HG02981 (cell line): ENCODE results near the gene DNAAF3.
"Not testable (repeated sequence)": the region's sequence is repeated elsewhere in the genome, so short reads cannot be mapped to it uniquely, and the experiment has no call there.

Source experiments
- ATAC-seq: cut with Tn5 transposase; IDR thresholded peaks from one replicate; pipeline ENCODE4 v1.9.1; 2021; ENCODE audit warnings: mild to moderate bottlenecking, moderate library complexity; ENCODE audit not compliant: unreplicated experiment

DNAAF3 gene

DNA sequence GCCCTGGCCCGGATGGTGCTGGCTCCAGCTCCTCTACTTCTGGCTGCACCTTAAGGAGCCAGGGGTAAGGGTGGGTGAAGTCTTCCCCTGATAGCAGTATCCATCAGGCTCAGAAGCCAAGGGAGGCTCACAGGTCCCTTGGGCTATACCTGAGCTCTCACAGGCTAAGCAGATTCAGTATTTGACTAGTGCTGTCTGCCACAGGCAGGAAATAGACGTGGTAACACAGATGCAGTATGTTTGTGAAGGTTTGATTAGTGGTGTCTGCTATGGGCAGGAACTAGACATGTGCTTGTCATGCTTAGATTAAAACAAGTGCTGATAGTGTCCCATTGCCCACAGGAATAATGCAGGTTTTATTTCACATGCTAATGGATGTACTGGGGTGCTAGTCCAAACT lies 9.7 kb upstream of the DNAAF3 start:
- no peak for ATAC-seq

DNA sequence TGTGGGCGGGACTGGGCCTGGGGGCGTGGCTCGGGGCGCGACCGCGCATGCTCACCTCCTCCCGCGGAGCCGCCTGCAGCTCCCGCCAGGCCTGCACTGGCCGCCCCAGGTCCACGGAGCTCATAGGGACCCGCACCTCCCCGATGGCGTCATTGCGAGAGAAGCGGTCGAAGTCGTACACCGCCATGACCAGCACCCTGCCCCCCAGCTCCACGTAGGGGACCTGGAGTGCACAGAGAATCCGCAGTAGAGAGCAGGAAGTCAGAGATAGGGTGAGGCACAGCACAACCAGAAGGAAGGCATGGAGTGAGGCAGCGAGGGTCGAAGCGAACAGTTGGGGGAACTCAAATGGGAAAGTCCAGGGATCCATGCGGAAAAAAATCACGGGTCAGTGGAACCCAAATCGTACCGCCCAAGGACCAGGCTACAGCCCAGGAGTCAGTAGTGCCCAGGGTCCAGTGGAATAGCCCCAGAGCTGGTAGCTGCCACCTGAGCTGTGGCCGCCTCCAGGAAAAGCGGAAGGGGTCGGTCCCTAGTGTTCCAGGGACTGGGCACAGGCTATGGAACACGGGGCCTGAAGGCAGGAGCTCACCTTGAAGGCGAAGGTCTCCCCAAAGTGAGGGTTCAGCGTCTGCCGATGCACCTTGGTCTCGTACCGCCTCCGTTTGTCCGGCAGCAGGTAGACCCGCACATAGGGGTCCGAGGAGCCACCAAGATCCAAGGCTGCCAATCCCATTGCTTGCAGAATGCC lies 8.9 kb upstream of the DNAAF3 start:
- no peak for ATAC-seq

DNA sequence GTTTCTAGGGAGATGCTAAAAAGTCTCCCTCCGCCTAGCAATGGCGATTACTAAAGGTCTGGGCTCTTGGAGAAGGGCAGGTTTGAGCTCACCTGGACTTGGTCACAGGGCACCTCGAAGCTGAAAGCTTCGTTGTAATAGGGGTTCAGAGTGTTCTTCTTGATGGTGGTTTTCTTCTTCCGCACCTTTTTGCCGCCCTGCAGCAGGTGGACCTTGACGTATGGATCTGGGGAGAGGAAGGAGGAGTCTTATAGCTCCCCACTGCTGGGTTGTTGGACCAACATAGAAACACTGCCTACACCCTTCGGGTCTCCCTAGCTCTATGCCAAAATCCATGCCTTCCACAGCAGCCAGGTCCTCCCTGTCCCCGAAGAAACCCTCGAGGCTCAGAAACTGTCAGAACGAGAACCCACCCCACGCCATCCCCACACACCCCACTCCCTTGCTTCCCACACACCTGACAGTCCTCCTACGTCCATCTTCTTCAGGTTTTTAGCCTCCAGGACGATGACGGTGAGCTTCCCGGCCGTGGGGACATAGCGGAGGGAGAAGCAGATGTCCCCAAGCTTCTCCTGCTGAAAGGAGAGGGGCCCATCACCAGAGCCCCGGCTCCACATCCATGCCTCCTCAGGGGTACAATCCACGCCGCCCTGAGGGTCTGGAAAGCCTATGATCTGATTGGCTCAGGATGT lies 8.2 kb upstream of the DNAAF3 start:
- ATAC-seq, result no peak

DNA sequence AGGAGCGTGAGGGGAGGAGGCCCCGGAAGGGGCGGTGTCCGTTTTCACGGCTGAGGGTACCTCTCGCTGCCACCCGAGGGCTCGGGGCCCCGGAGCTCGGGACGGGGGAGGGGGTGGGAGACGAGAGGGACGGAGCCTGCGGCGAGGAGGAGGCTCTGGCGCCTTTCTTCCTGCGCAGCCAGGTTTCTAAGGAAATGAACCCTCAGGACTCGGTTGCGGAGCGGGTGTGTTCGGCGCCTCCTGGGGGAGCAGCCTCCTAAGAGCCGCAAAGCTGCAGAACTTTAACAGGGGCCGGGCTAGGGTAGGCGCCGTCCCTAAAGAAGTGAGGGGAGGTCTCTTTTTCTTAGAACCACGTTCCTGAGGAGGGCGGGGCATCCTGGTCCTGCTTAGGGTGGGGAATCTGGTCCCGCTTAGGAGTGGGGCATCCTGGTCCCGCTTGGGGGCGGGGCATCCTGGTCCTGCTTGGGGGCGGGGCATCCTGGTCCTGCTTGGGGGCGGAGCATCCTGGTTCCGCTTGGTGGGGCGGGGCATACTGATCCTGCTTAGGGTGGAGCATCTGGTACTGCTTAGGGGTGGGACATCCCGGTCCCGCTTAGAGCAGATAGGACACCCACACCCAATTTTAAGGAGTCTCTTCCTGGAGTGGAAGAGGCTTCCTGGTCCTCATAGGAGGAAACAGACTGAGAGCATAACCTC lies 7.4 kb upstream of the DNAAF3 start:
- no peak for ATAC-seq

DNA sequence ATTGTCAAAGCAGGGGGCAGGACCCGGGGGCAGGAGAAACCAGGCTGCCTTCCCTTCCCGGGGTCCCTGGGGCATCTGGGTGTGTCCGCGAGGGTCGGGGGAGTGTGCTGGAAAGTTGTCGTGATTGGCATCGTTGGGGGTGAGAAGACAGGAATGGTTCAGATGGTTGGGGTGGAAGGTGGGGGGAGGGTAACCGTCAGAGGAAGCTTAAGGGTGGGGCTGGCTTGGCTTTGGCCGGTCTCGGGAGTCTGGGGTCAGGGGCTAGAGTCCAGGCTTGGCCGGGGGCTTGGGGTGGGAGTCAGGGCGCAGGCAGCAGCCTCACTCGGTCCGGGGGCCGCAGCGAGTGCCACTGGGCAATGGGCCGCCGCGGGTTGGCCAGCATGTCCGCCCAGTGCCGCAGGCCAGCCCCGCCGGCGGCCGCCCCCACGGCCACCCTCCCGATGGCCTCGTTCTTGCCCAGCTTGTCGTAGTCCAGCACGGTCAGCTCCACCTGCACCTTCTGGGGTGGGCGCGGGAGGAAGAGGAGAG lies 6.8 kb upstream of the DNAAF3 start:
- ATAC-seq, result no peak

DNA sequence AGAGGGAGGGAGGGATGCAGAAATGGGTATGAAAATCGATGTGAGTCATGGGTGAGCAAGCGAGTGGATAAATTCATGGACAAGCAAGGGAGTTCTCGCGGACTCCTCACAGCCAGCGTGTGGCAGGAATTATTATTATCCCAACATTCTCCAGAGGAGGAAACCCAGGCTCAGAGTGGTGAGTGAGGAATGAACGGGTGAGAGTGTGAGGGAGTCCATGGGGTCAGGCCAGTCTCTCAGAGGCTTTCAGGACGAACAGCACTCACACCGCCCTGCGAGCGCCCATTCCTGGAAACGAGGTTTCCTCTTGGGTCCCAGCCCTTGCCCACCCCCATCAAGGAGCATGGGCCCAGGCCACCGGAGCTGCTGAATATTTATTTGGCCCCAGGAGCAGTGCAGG lies 6.3 kb upstream of the DNAAF3 start:
- no peak for ATAC-seq

DNA sequence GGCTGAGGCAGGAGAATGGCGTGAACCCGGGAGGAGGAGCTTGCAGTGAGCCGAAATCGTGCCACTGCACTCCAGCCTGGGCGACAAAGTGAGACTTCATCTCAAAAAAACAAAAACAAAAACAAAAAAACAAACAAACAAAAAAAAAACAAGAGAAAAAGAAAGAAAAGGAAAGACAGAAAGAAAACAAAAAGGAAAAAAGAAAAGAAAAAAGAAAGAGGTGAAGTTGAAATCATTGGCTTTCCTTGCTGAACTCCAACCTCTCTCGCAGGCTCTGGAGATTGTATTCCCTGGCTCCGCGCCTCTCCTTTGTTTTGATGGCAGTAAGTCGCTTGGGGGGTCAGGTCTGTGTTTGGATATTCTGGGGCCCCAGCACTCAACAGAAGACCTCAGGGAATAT lies 5.9 kb upstream of the DNAAF3 start:
- ATAC-seq, result not testable (repeated sequence)

DNA sequence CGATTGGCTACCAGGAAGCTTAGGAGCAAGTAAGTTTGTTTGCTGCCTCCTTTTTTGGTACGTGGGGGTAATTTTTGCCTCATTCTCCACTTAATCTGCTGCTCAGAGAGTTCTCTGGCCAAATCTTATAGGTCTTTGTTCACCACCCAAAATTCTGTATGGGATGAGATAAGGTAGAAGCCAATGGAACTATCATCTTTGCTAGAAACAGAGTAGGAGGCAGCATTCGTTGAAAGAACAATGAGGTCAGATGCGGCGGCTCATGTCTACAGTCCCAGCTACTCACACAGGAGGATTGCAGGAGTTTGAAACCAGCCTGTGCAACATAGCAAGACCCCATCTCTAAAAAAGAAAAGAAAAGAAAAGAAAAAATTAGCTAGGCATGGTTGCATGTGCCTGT lies 5.0 kb upstream of the DNAAF3 start:
- ATAC-seq, result no peak

DNA sequence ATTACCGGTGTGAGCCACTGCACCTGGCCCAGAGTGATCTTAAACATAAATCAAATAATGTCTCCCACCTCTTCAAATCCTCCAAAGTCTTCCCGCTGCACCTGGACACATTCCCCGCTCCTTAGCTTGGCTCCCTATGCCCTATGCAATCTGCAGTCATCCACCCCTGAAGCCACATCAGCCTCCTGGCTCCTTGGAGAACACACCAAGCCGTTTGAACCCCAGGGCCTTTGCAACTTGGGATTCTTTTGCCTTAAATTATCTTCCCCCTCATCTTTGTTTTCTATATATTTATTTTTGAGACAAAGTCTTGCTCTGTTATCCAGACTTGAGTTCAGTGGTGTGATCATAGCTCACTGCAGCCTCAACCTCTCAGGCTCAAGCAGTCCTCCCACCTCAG lies 2.7 kb upstream of the DNAAF3 start:
- ATAC-seq, result no peak

DNA sequence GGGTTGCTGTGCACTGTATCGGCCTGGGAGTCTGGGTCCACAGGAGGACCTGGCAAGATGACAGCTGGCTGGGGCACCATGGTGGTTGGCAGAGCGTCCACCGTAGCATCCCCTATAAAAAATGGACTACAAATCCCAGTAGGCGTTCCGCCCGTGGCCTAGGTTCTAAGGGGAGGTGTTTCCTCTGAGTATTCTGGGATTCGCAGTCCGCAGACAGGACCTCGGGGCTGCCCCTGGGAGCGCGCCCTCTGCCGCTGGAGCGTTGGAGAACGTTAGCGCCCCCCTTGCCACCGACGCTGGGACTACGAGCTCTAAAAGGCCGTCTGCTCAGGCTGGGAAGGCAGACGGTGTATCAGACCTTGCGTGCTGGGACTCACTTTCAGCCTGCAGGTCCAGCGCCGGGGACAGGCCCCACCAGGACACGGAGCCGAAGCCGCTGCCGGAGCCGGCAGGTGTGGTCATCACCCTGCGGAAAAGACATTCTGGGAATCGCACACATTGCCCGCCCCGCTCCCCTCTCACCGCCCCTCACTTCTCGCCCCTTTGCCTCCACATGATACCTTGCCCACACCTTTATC lies 372 bp downstream of the DNAAF3 start:
- no peak for ATAC-seq

DNA sequence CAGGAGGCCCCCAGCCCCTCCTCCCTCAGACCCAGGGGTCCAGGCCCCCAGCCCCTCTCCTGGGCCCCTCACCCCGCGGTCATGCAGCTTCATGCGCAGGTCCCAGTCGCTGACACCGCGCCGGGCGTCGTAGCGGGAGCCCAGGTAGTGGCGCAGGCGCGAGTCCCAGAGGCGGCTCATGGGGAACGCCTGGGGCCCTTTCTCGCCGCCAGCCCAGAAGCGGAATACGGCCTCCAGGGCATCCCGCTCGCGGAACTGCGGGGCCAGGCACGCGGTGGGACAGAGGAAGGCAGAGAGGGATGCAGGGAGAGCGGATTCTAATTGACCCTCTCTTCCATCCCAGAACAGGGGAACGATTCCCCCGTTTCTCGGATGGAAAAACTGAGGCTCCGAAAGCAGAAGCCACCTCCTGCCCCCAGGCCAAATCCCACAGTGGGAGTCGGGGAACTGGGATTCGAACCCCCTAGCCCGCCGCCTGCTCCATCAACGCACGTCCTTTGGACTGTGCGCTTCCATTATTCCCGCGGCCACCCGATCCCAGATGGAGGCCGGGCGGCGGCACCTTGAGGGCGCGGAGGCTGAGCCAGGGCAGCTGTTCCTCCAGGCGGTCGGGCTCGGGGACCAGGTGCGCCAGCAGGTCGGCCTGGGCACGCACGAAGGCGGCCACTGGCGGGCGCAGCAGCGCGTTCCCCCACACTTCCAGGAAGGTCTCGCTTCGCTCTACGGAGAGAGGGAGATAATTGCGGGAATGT lies 4.7 kb downstream of the DNAAF3 start:
- no peak for ATAC-seq

DNA sequence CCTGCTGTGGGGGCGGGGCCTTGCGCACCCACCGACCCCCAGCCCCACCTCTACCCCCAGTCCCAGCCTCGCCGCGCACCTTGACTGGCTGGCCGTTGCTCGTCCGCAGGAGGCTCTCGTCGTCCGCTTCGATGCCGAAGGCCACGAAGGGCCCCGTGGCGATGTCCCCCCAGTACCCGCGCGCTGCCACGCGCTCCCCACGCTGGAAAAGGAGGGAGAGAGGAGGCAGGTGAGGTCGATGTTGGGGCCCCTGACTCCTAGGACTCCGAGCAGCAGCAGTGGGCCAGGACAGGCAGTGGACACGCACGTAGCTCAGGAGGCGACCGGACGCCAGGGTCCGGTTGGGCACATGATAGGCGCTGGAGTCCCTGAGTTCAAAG lies 5.4 kb downstream of the DNAAF3 start:
- no peak for ATAC-seq

DNA sequence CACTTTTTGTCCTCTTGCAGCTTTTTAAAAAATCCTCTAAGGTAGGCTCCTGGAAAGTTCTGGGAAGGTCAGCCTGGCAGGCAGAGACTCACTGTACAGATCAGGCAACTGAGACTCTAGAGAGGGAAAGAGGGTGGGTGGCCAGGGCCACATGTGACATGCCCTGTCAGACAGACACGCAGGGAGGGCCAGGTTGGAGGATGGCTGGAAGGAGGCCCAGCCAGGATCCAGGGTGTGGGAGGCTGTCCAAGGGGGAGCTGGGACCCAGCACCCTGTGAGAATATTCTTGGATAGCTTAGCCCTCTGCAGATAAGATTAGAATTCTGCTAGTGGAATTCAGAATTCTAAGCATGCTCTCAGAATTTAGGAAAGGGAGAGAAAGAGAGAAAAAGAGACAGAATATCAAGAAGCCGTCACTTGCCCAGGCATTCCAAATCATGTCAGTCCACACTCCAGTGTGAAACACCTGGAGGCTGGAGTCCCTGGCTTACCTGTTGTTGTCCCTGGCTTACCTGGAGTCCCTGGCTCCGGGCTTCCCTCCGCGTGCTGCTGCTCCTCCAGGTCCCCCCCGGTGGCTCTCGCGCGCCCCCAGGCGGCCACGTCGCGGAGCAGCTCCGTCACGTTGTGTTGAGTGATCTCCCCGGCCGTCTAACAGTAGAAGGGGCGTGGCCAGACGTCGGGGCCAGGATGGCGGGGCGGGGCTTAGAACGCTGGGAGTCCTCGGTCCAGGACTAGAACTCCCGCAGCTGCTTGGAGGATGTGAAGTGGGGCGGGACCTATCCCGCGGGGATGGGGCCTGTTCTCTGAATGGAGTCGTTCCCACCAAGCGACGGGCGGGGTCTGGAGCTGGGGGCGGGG lies 6.1 kb downstream of the DNAAF3 start:
- no peak for ATAC-seq

DNA sequence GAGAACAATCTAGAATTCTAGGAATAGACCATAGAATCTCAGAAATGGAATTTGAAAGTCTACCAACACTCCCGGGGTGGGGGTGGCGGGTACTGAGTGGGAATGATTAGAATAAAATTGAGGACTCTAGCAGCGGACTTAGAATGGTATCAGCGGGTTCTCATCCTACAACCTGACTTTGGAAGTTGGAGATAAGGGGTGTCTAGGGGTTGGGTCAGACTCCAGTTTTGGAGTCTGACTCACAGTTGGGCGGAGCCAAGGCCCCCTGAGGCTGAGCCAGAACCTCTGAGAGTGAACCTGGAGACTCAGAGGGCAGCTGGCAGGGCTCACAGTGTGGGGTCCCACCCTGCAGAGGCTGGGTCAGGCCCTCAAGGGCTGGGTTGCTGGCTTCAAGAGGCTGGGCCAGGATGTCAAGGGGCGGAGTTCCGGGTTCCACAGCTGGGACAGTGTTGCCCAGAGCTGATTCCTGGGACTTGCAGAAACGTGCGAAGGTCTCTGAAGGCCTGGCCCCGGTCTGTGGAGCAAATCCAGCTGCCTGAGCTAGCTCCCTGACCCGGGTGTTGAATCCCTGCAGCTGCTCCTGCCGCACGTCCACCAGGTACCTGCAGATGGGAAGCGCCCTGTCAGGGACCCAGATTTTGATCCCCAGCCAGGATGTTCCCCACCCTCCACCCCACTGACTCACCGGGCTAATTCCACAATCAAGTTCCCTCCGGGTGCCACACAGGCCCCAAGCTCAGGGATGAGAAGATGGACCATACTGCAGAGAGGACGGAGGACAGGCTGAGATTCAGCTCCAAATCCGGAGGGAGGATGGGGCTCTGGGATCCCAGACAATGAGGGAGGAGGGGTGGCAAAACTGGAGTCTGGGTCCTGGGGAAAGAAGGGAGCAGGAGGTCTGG lies 7.3 kb downstream of the DNAAF3 start:
- ATAC-seq, result no peak

DNA sequence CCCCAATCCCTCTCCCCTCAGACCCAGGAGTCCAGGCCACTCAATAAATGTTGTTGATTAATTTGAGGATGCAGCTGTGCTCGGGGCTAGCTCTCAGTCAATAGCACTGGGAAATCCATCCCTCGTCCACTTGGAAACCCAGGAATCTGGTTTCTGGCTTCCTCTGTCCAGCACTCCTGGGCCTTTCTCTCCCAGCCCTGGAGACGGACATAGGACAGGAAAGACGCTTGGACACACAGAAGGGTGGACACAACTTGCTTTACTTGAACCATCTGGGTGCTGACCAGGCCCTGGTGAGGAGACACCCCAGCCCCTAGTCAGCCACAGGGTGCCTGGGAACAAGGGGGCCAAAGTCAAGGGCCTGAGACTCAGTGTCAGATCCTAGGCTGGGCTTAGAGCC lies 8.0 kb downstream of the DNAAF3 start:
- no peak for ATAC-seq

DNA sequence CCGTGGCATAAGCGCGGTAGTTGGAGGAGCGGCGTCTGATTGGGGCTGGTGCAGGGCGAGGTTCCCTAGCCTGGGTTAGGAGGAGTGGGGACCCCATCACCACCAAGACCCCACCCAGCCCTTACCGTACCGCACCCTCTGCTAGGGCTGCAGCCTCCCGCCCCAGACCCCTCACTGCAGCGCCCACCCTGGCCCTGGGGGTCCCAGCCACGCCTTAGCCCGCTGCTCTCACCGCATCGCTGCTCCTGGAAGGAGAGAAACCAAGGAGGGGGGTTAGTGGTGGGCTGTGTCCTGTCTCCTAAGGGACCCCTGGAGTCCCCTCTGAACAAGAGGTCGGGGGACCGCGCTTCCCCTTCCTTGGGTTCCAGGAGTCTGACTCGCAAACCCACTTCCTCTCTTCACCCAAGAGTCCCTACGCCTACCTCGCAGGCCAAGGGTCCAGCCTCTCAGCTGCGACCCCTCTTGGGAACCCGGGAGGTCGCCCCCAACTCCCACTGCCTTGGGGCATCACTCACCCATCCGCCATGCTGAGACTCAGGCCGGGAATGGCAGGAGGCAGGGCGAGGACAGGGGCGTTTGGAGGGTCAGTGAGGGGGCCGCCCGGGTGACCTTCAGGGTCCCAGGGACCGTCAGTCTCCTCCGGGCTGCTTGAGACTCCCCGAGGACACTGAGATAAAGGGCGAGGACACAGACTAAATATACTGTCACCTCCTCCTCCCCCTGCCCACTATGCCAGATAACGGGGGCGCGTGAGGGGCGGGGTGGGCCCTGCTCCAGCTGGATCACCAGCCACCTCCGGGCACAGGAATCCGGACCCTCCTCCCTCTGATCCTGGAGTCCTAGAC lies 9.1 kb downstream of the DNAAF3 start, which contains the start of gene TNNI3:
TNNI3 (minus strand) TSS at position 669 of the 845 bp plus-strand sequence; CDS start at position 526, 143 bp downstream.
- ATAC-seq, result no peak

DNA sequence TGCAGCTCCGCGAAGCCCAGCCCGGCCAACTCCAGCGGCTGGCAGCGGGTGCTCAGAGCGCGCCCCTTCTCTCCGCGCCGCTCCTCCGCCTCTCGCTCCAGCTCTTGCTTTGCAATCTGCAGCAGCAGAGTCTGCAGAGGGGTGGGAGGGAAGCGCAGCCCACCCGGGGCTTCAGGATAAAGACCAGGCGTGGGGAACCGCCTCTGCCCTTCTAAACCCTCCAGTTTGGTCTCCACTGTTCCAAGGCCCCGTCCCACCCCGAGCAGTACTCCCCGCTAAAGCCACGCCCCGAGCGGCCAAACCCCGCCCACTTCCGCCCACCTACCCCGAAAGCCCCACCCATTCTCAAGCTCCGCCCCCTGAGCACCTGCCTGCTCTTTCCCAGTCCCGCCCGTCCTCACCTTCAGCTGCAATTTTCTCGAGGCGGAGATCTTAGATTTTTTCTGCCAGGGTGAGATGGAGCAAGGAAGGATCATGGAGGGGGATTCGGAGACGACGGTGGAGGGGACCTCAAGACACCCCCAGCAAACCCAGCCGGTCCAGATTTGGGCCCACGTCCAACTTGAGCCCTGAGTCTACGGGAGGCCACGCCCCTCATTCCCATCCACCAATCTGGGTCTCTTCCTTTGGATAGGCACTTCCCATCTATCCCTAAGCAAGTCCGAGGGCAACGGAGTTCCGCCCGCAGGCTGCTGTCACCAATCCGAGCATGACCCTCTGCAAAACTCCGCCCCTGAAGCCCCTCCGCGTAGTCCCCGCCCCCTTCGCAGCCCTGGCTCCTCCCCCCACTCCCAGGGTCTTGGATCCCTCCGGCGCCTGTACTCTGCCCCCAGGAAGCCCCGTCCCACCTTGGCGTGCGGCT lies 10.0 kb downstream of the DNAAF3 start:
- ATAC-seq, result no peak
